HG03064 (cell line): ENCODE measurements around the gene ENOX2.
"Not testable (repeated sequence)": the region's sequence is repeated elsewhere in the genome, so short reads cannot be mapped to it uniquely, and the experiment has no call there.

Experiments used
- ATAC-seq: cut with Tn5 transposase; IDR thresholded peaks from one replicate; pipeline ENCODE4 v1.9.1; 2021; ENCODE audit warnings: low read depth; ENCODE audit not compliant: unreplicated experiment

The ENOX2 gene

GRCh38 chrX:130714135-130714534 lies 188.9 kb downstream of the ENOX2 start:
- no peak for ATAC-seq

- not testable (repeated sequence) for ATAC-seq
Observed at GRCh38 chrX:130709178-130709577, 193.8 kb downstream of the ENOX2 start.

- no peak for ATAC-seq
Observed at GRCh38 chrX:130705591-130705990, 197.4 kb downstream of the ENOX2 start.

- no peak for ATAC-seq
Observed at GRCh38 chrX:130704053-130705038, 198.7 kb downstream of the ENOX2 start.

- no peak for ATAC-seq
Observed at GRCh38 chrX:130702867-130703707, 199.9 kb downstream of the ENOX2 start.

- no peak for ATAC-seq
Observed at GRCh38 chrX:130700629-130701028, 202.4 kb downstream of the ENOX2 start.

- no peak for ATAC-seq
Observed at GRCh38 chrX:130699618-130700017, 203.4 kb downstream of the ENOX2 start.

- no peak for ATAC-seq
Observed at GRCh38 chrX:130696542-130696941, 206.5 kb downstream of the ENOX2 start.

GRCh38 chrX:130695931-130696330 lies 207.1 kb downstream of the ENOX2 start:
- no peak for ATAC-seq

GRCh38 chrX:130694983-130695382 lies 208.0 kb downstream of the ENOX2 start:
- no peak for ATAC-seq

GRCh38 chrX:130691576-130691975 lies 211.4 kb downstream of the ENOX2 start:
- no peak for ATAC-seq

- no peak for ATAC-seq
Observed at GRCh38 chrX:130688360-130688759, 214.6 kb downstream of the ENOX2 start.

GRCh38 chrX:130682990-130683389 lies 220.0 kb downstream of the ENOX2 start:
- no peak for ATAC-seq

GRCh38 chrX:130680164-130681035 lies 222.6 kb downstream of the ENOX2 start:
- no peak for ATAC-seq

- ATAC-seq: no peak
Observed at GRCh38 chrX:130676861-130677260, 226.1 kb downstream of the ENOX2 start.

- ATAC-seq: no peak
Observed at GRCh38 chrX:130672214-130672613, 230.8 kb downstream of the ENOX2 start.

GRCh38 chrX:130669233-130669632 lies 233.8 kb downstream of the ENOX2 start:
- ATAC-seq: no peak

GRCh38 chrX:130665263-130665662 lies 237.7 kb downstream of the ENOX2 start:
- ATAC-seq: no peak

- ATAC-seq: no peak
Observed at GRCh38 chrX:130658310-130658709, 244.7 kb downstream of the ENOX2 start.

GRCh38 chrX:130654409-130654950 lies 248.5 kb downstream of the ENOX2 start:
- no peak for ATAC-seq
